HTERT RPE-1 (cell line): ENCODE data around the gene RET.

ENCODE experiments used
- in situ Hi-C: fragments of 300-500 bp; cut with MboI; formaldehyde crosslinking; loops from 4 replicates; pipeline ENCODE4 v1.14.3; 2020; ENCODE audit warnings: low sequenced_read_pairs

RET gene

GRCh38 chr10:43105956-43106229 lies 29.0 kb downstream of the RET start:
- in situ Hi-C loops, result no loop called here

GRCh38 chr10:43106256-43107091 lies 29.6 kb downstream of the RET start:
- in situ Hi-C loops, result no loop called here

GRCh38 chr10:43108951-43109350 lies 32.1 kb downstream of the RET start:
- in situ Hi-C loops, result no loop called here

GRCh38 chr10:43109671-43110249 lies 32.9 kb downstream of the RET start:
- in situ Hi-C loops, result no loop called here

GRCh38 chr10:43110338-43111071 lies 33.6 kb downstream of the RET start:
- in situ Hi-C loops, result no loop called here

- in situ Hi-C loops, result no loop called here
Measured at GRCh38 chr10:43111101-43111500, 34.2 kb downstream of the RET start.

GRCh38 chr10:43111921-43112607 lies 35.2 kb downstream of the RET start:
- in situ Hi-C loops, result no loop called here

GRCh38 chr10:43112608-43112961 lies 35.7 kb downstream of the RET start:
- in situ Hi-C loops, result no loop called here

- in situ Hi-C loops, result no loop called here
Measured at GRCh38 chr10:43113201-43114087, 36.6 kb downstream of the RET start.

- in situ Hi-C loops, result no loop called here
Measured at GRCh38 chr10:43114088-43114742, 37.3 kb downstream of the RET start.

- in situ Hi-C loops, result no loop called here
Measured at GRCh38 chr10:43114743-43115611, 38.1 kb downstream of the RET start.

- in situ Hi-C loops, result no loop called here
Measured at GRCh38 chr10:43115881-43116595, 39.2 kb downstream of the RET start.

GRCh38 chr10:43116596-43116995 lies 39.7 kb downstream of the RET start:
- in situ Hi-C loops, result no loop called here

- in situ Hi-C loops, result no loop called here
Measured at GRCh38 chr10:43117031-43117776, 40.3 kb downstream of the RET start.

- in situ Hi-C loops, result no loop called here
Measured at GRCh38 chr10:43117777-43118583, 41.1 kb downstream of the RET start.

- in situ Hi-C loops, result no loop called here
Measured at GRCh38 chr10:43118631-43119415, 42.0 kb downstream of the RET start.
